GM12891 (cell line): Measurements from ENCODE around the gene MYOM1.

Experiments
- POLR2A ChIP-seq: IDR thresholded peaks from 2 replicates; pipeline ENCODE4 v1.6.1; 2011; ENCODE audit warnings: low read depth, low read length, control low read depth
- POLR2AphosphoS5 ChIP-seq: IDR thresholded peaks from 2 replicates; pipeline ENCODE4 v1.6.1; 2011; ENCODE audit warnings: low read depth, low read length, control low read depth
- TAF1 ChIP-seq: IDR thresholded peaks from 2 replicates; pipeline ENCODE4 v1.6.1; 2011; ENCODE audit warnings: low read depth, low read length, control low read depth

DNA sequence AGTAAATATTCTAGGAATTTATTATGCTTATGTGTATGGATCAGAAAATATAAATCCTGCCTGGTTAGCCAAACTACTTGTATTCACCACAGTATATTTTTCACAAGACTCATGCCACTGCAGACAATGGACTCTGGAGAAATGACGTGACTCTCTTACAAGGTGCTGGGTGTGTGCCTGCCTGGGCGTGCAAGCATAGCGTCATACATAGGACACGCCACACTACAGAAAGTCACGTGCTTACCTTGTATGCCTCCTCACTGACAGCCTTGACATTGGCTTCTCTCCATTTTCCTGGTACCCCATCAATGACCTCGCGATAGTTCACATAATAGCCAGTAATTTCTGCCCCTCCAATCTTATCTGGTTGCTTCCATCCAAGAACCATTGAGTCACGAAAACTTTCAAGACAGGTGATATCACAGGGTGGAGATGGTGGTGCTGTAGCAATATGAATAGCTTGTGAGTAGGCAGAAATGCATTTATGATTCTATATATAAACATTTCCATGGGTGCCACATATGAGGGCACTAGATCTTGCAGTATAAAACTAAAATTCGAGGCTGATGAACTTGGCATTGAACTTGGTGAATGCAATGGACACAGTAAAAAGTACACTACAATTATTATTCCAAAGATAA lies 93.2 kb downstream of the MYOM1 start:
- TF ChIP-seq TAF1: no peak
- no peak for TF ChIP-seq POLR2A
- no peak for TF ChIP-seq POLR2AphosphoS5
